ENCODE measurements around the gene NFATC2.

NFATC2 gene

GRCh38 chr20:51410586-51411325, 131.8 kb downstream of the NFATC2 start:
- TF ChIP-seq CTCF (conservative IDR thresholded peaks at IDR 0.05), result no peak
- no peak overlapping the region for H3K27ac ChIP-seq

- no peak for TF ChIP-seq CTCF (conservative IDR thresholded peaks at IDR 0.05)
- H3K27ac ChIP-seq, result no peak overlapping the region
Measured at GRCh38 chr20:51409192-51409880, 133.2 kb downstream of the NFATC2 start.

- TF ChIP-seq CTCF (conservative IDR thresholded peaks at IDR 0.05), result no peak
- no peak overlapping the region for H3K27ac ChIP-seq
Measured at GRCh38 chr20:51404297-51405060, 138.0 kb downstream of the NFATC2 start.

GRCh38 chr20:51403466-51404220, 138.9 kb downstream of the NFATC2 start:
- no peak for TF ChIP-seq CTCF (conservative IDR thresholded peaks at IDR 0.05)
- H3K27ac ChIP-seq, result no peak overlapping the region

- no peak for TF ChIP-seq CTCF (conservative IDR thresholded peaks at IDR 0.05)
- no peak overlapping the region for H3K27ac ChIP-seq
Measured at GRCh38 chr20:51402201-51402600, 140.3 kb downstream of the NFATC2 start.

- no peak for TF ChIP-seq CTCF (conservative IDR thresholded peaks at IDR 0.05)
Measured at GRCh38 chr20:51401496-51401895, 141.0 kb downstream of the NFATC2 start.

More at GRCh38 chr20:51401496-51401895, 141.0 kb downstream of the NFATC2 start:
- no peak overlapping the region for H3K27ac ChIP-seq

All from VCaP (cell line).